ENCODE results near the gene TMIGD3.
A peak's percentile ranks its signal among the peaks of the same experiment; 100 is the strongest.

Gene TMIGD3

DNA sequence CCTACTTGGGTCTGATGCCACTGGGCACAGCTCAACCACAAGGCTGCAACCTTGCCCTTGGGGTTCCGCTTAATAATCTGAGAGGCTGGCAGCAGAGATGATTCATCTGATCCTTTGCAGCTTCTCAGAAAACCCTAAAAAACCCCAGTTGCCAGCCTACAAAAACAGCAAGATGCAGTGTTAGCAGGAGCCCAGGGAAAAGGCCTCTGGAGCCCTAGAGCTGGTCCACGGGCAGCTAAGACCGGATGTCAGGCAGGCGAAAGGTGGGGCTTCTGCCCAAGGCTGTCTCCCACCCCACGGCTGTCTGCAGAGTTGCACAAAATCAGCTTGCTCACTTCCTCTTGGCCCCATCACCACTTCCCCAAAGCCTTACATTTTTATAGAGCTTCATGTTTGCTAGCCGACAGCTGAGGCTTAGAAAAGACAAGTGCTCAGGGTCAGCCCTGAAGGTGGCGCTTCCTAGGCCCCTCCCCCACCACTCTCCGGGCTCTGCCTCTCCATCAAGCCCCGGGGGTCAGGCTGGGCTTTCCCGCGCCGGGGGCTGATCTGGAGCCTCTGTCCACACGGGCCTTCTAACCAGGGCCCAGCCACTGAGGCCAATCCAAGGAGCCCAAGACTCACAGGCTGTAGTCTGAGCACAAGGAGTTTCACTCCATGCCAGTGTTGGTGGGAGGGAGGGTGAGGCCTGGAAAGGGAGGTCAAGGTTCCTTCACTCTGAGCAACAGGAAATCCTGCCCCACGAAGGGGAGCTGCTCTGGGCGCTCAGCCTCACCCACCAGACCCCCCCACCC is 4.2 kb upstream of the TMIGD3 start:
- H3K9ac ChIP-seq (ENCODE audit: low read length) = peak overlapping the region; percentile 79
- H3K4me3 ChIP-seq (ENCODE audit: insufficient read depth, low read length, poor library complexity, severe bottlenecking) = peak overlapping the region; percentile 45
- peak overlapping the region; percentile 88 for H3K4me2 ChIP-seq (ENCODE audit: low read depth, low read length, poor library complexity, severe bottlenecking)
- H3F3A ChIP-seq (ENCODE audit: insufficient read depth) = peaks cover 24% of the 10 kb centered on the region
- no peaks in the 10 kb centered on the region for H3K79me2 ChIP-seq (ENCODE audit: insufficient read depth, low read length)
- no peaks in the 10 kb centered on the region for H3K9me3 ChIP-seq (ENCODE audit: insufficient read depth, low read length)
- H3K27me3 ChIP-seq (ENCODE audit: low read length) = no peaks in the 10 kb centered on the region
- H3K36me3 ChIP-seq (ENCODE audit: low read length) = no peaks in the 10 kb centered on the region
- TF ChIP-seq EZH2phosphoT487 (conservative IDR thresholded peaks at IDR 0.05; ENCODE audit: low read length) = no peak
- TF ChIP-seq, protein P1, sequence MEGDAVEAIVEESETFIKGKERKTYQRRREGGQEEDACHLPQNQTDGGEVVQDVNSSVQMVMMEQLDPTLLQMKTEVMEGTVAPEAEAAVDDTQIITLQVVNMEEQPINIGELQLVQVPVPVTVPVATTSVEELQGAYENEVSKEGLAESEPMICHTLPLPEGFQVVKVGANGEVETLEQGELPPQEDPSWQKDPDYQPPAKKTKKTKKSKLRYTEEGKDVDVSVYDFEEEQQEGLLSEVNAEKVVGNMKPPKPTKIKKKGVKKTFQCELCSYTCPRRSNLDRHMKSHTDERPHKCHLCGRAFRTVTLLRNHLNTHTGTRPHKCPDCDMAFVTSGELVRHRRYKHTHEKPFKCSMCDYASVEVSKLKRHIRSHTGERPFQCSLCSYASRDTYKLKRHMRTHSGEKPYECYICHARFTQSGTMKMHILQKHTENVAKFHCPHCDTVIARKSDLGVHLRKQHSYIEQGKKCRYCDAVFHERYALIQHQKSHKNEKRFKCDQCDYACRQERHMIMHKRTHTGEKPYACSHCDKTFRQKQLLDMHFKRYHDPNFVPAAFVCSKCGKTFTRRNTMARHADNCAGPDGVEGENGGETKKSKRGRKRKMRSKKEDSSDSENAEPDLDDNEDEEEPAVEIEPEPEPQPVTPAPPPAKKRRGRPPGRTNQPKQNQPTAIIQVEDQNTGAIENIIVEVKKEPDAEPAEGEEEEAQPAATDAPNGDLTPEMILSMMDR (IDR thresholded peaks at IDR 0.05; ENCODE audit: insufficient read depth, low read length, poor library complexity, severe bottlenecking) = no peak
- H3K27ac ChIP-seq (ENCODE audit: low read depth, low read length) = peak overlapping the region; percentile 98
- H3K9me2 ChIP-seq (replicated peaks; ENCODE audit: insufficient read depth, low read length) = no peaks in the 10 kb centered on the region
- peak overlapping the region; percentile 91 for H2AFZ ChIP-seq (ENCODE audit: low read depth, low read length, severe bottlenecking)
- H4K20me1 ChIP-seq (ENCODE audit: low read depth, low read length) = no peaks in the 10 kb centered on the region

DNA sequence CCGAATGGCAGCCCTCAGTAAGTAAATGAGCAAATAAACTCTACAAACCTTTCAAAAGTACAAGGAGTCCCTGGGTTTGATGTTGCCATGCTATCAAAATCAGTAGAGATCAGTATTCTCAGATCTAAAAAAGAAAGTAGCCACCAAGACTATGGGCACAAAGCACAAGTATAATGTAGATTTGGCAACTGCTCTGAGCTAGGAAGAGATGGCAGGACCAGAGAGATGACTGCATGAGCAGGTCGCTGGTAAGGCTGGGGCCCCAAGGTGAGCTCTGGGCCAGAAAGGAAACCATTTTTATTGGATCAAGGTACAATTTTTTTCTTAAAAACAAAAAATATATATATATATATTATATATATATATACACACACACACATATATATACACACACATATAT is 3.1 kb upstream of the TMIGD3 start:
- Histone ChIP-seq H3K4me3 (ENCODE audit: insufficient read depth, low read length, poor library complexity, severe bottlenecking) (no peak overlapping the region), H3K4me2 (ENCODE audit: low read depth, low read length, poor library complexity, severe bottlenecking) (peak overlapping the region; percentile 88), H3K9me3 (ENCODE audit: insufficient read depth, low read length) (no peaks in the 10 kb centered on the region), H3K9ac (ENCODE audit: low read length) (peak overlapping the region; percentile 42), H2AFZ (ENCODE audit: low read depth, low read length, severe bottlenecking) (peak overlapping the region; percentile 29), H3K27ac (ENCODE audit: low read depth, low read length) (peak overlapping the region; percentile 98), H4K20me1 (ENCODE audit: low read depth, low read length) (no peaks in the 10 kb centered on the region), H3F3A (ENCODE audit: insufficient read depth) (peaks cover 24% of the 10 kb centered on the region), H3K36me3 (ENCODE audit: low read length) (no peaks in the 10 kb centered on the region), H3K9me2 (replicated peaks; ENCODE audit: insufficient read depth, low read length) (no peaks in the 10 kb centered on the region), H3K27me3 (ENCODE audit: low read length) (no peaks in the 10 kb centered on the region), H3K79me2 (ENCODE audit: insufficient read depth, low read length) (no peaks in the 10 kb centered on the region)
- no peak for TF ChIP-seq EZH2phosphoT487 (conservative IDR thresholded peaks at IDR 0.05; ENCODE audit: low read length)
- TF ChIP-seq, protein P1 (IDR thresholded peaks at IDR 0.05; ENCODE audit: insufficient read depth, low read length, poor library complexity, severe bottlenecking) = no peak

DNA sequence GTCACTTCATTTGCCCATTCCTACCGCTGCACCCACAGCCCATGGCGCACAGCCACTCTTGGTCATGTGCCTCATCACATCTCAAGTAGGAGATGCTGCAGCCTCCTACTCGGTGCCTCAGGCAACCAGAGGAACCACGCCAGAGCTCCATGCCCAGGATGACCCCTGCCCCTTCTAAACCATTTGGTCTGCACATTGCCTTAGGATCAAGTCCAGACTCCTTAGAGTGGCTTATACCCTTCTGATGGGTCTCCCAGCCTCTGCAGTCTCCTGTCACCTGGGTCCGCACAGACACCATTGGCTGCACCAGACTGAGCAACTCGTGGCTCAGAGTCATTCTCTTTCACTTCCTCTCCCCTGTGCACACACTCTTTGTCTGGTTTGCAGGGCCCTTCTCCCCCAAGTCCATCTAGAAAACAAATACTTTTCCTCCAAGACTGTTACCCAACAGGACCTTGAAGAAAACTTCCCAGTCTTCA is 2.2 kb upstream of the TMIGD3 start:
- no peaks in the 10 kb centered on the region for H4K20me1 ChIP-seq (ENCODE audit: low read depth, low read length)
- TF ChIP-seq, protein P1 (IDR thresholded peaks at IDR 0.05; ENCODE audit: insufficient read depth, low read length, poor library complexity, severe bottlenecking) = no peak
- TF ChIP-seq EZH2phosphoT487 (conservative IDR thresholded peaks at IDR 0.05; ENCODE audit: low read length) = no peak
- peak overlapping the region; percentile 98 for H3K27ac ChIP-seq (ENCODE audit: low read depth, low read length)
- H3K36me3 ChIP-seq (ENCODE audit: low read length) = no peaks in the 10 kb centered on the region
- H3K27me3 ChIP-seq (ENCODE audit: low read length) = no peaks in the 10 kb centered on the region
- H3K4me2 ChIP-seq (ENCODE audit: low read depth, low read length, poor library complexity, severe bottlenecking) = peak overlapping the region; percentile 88
- H2AFZ ChIP-seq (ENCODE audit: low read depth, low read length, severe bottlenecking) = peak overlapping the region; percentile 59
- peaks cover 24% of the 10 kb centered on the region for H3F3A ChIP-seq (ENCODE audit: insufficient read depth)
- H3K4me3 ChIP-seq (ENCODE audit: insufficient read depth, low read length, poor library complexity, severe bottlenecking) = no peak overlapping the region
- no peaks in the 10 kb centered on the region for H3K9me3 ChIP-seq (ENCODE audit: insufficient read depth, low read length)
- H3K79me2 ChIP-seq (ENCODE audit: insufficient read depth, low read length) = no peaks in the 10 kb centered on the region
- H3K9me2 ChIP-seq (replicated peaks; ENCODE audit: insufficient read depth, low read length) = no peaks in the 10 kb centered on the region
- peak overlapping the region; percentile 42 for H3K9ac ChIP-seq (ENCODE audit: low read length)
